Measurements from ENCODE around the gene DCC.

The DCC gene

DNA sequence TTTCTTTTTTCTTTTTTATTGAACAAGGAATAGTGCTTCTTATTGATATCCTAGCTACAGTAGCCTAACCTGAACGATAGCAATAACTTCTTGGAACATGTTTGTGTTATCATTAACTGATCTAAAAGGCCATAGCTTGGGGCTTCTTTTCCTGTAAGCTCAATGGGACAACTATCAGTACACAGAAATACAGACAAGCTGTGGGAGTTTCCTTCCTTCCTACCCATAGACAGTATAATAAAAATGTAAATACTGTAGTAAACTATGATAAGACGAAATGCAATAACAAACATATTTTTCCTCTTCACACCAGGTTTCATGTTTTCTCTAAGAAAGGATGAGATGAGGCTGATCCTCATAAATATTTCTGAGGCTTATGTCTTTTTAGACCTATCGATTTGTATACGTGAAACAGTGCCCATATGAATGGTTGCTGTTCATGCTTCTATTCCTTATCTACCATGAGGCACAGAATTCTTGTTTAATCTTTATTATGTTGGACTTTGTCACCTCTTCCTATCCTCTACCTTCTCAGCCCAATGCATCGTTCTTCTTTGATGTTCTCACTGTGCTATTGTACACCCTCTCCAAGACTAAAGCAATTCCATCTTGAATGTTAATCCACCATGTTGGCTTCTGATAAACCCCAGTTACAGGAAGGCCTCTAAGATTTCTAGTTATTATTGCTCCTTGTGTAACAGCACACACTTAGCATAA is 361.4 kb downstream of the DCC start:
- no peak for TF ChIP-seq CTCF (IDR thresholded peaks at IDR 0.05; ENCODE audit: control extremely low read depth, extremely low read depth, low read depth, missing control alignments)
- ChIA-PET CTCF (interaction anchor here (0.9 kb wide), 1 partner anchor 12 kb away, joined by 4 read pairs; no protein-coding TSS in a partner anchor), POLR2A (no interaction called here)
- DNase-seq (ENCODE audit: extremely low spot score), result no peak

- DNase-seq (ENCODE audit: extremely low spot score), result no peak
- no peak for TF ChIP-seq CTCF (IDR thresholded peaks at IDR 0.05; ENCODE audit: control extremely low read depth, extremely low read depth, low read depth, missing control alignments)
- ChIA-PET CTCF (no interaction called here), POLR2A (interaction anchor here (0.6 kb wide), 1 partner anchor 635 kb away, joined by 4 read pairs; no protein-coding TSS in a partner anchor)
Measured at GRCh38 chr18:52715421-52715820, 375.4 kb downstream of the DCC start.

GRCh38 chr18:52715991-52716390 is 376.0 kb downstream of the DCC start:
- no peak for DNase-seq (ENCODE audit: extremely low spot score)
- ChIA-PET POLR2A (interaction anchor here (0.6 kb wide), 1 partner anchor 635 kb away, joined by 4 read pairs; no protein-coding TSS in a partner anchor), CTCF (no interaction called here)
- TF ChIP-seq CTCF (IDR thresholded peaks at IDR 0.05; ENCODE audit: control extremely low read depth, extremely low read depth, low read depth, missing control alignments), result no peak

DNA sequence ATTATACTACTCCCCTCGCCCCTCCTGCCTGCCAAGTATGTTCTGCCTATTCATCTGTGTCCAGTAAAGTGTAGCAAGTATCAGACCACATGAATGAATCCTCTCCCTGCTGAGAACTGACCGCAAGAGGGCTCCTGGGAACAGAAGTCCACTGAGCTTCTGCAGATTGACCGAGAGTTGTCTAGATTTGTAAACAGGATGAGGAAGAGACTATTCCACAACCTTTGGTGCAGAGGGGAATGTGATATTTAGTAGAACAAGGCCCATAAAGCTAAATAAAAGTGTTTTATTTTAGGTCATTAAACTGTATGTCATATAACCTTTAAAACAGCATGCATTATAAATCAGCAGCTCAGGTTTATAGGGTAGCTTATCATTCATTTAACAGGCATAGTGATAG is 377.0 kb downstream of the DCC start:
- DNase-seq (ENCODE audit: extremely low spot score), result no peak
- ChIA-PET CTCF (interaction anchor here (0.6 to 1.5 kb wide), 2 partner anchors 13 to 80 kb away, joined by 3 read pairs; no protein-coding TSS in a partner anchor), POLR2A (no interaction called here)
- TF ChIP-seq CTCF (IDR thresholded peaks at IDR 0.05; ENCODE audit: control extremely low read depth, extremely low read depth, low read depth, missing control alignments), result peak; percentile 3

GRCh38 chr18:52722904-52723303 is 382.9 kb downstream of the DCC start:
- no peak for DNase-seq (ENCODE audit: extremely low spot score)
- POLR2A ChIA-PET, result no interaction called here
- CTCF ChIA-PET, result interaction anchor here (1.0 kb wide), 1 partner anchor 38 kb away, joined by 3 read pairs; no protein-coding TSS in a partner anchor
- TF ChIP-seq CTCF (IDR thresholded peaks at IDR 0.05; ENCODE audit: control extremely low read depth, extremely low read depth, low read depth, missing control alignments), result no peak

DNA sequence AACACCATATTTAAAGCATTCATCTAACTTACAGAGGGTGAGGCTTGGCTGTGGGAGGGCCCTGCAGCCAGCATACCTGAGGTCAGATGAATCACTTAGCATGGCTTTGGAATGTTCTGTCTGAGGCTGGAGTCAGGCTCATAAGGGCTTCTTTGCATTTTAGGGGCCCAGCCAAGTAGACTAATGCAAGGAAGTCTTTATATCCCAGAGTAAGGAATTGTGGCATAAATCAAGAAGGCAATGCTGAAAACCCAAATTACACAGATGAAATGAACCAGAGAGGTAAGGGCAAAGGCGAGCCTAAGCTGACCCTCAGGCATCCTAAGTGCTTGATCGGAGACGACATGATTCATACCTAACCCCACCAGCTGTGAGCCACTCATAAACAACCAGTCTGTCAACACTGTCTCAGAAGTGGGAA is 383.6 kb downstream of the DCC start:
- TF ChIP-seq CTCF (IDR thresholded peaks at IDR 0.05; ENCODE audit: control extremely low read depth, extremely low read depth, low read depth, missing control alignments), result no peak
- POLR2A ChIA-PET, result no interaction called here
- CTCF ChIA-PET, result no interaction called here
- no peak for DNase-seq (ENCODE audit: extremely low spot score)

Measured in GM10248 (cell line).